NCI-H146 treated with DMSO at 0.1 percent for 48 hours (cell line): Measurements from ENCODE around the gene FYB1.
A peak's percentile ranks its signal among the peaks of the same experiment; 100 is the strongest.
"Not testable (repeated sequence)": the region's sequence is repeated elsewhere in the genome, so short reads cannot be mapped to it uniquely, and the experiment has no call there.

Experiments
- DNase-seq: peaks from one replicate; lab custom pipeline; 2025; ENCODE audit not compliant: unreplicated experiment; lab: John Stamatoyannopoulos, UW

Gene FYB1

DNA sequence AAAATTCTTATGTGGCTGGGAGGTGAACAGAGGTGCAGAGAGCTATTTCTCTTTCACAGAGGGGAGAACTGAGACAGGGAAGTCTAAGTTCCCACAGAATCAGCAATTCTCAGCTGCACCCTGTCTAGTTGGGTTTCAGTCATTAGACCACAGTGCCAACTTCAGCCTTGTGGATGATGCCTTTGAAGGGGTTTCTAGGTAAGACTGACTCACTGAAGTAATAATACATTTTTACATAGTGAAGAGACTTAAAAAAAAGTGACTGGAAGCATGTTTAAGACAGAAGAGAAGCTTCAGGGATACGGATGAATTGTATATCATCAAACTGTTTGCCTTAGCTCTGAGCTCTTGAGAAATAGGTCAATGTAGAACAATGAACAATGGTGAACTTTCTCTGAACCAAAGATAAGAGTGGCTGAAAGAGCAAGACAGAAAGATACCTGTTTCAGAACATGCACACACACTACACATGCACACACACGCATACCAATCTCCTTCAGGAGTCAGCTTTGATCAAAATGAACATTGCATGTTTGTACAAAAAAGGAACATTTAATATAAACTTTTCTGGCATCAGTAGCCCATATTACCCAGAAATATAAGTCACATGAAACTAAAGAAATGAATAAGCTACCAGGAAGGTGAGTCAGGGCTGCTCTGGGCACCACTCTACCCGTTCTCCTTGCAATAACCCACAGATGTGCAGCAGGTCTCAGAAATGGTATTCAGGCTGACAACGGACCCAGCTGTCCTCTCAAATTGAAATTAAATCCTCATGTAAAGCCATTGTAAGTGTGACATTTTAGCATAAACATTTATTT, 12.6 kb upstream of the FYB1 start:
- no peak for DNase-seq

DNA sequence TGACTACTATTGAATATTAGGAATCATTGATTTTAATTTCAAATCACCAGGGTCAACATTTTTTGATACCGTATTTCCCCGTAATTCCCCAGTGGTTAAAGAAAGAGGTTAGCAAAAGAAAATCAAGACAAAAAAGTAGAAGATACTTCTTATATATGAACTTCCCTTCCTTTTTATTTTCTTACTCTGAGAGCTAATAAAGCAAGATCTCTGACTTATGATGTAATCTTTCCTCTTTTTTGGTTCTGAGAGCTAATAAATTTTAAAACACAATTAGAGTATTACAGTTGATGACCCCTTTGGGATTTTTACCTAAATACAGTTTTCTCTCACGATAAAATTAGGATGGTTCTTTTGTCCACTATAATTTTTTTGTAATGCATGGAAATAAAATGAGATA, 9.2 kb upstream of the FYB1 start:
- no peak for DNase-seq

DNA sequence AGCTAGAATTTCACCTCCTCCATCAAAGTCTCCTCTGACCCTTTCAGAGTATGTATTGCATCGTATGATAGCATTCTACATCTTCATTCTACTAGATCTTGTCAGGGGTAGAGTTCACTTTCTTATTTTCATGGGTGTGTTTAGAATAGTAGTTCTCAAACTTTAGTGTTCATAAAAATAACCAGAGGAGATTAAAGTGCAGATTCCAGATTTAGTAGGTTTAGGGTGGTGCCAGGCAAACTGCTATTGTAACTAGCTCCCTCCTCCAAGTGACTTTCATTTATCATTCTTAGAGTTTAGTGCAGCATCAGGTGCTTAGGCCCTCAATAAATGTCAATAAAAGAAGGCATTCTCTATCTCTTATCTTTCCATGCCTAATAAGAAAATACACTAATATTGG, 7.2 kb upstream of the FYB1 start:
- DNase-seq: no peak

DNA sequence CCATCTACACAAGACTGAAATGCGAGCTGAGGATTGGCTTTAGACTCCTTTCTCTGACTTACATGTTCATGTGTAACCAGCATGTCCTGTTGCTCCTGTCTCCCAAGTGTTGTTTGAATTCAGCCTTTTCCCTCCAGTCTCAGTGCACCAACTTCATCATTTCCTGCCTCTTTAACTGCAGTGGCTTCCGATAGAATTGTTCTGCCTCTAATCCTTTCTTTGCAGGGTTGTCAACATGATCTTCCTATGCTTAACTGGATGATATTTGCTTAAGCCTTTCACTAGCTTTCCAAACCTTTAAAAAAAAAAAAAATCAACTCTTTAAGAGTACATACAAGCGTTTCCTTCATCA, 6.7 kb upstream of the FYB1 start:
- no peak for DNase-seq

DNA sequence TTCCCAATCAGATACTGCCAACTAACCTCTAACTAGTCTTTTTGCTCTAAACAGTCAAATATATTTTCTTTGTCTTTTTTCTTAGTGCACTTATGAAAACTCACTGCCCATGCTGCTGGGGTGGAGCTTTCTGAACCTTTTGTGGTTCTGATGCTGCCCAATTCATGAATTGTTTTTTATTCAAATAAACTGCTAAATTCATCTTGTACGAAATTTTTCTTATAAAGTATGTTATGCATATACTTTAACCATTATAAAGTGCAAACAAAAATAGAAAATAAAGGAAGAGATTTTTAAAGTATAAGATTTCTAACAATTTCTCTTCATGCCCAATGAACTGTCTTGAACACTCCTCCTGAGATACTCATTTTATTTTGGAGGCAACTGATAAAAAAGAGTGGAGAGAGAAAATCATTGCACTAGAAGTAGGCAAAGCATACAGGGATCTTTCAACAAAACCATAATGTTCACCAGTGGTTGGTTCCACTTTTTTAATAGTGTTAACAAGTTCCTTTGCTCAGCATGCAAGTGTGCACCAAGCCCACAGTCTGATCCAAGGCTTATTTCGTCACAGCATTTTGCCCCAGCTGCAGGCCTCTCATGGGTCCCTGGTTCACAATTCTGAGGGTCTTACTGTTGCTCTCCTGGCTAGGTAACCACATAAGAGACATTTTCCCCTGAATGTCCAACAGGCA, 6.2 kb upstream of the FYB1 start:
- DNase-seq: no peak

DNA sequence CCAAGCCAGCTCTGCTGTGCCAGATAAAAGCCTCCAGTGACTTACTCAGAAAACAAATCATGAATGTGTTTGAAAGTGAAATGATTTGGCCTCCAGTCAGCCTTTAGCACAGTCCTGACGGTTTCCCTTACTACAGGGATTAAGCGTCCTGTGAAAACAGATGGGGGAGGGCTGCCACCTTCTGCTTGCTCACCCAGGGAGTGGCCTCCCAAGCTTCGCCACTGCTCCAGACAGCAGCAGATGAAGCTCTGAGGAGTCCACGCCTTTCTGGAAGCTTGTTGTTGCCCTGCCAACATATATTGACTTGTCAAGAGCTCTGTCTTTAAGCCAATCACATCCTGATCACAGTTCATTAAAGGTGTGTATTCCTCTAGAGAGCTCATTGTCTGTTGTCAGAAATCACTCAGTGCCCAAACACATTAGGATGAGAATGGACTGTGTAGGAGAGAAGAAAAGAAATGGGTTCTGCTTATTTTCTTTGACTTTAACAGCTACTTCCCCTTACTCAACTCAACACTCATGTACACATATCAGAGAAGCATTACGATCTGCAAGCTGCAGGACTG, 4.9 kb upstream of the FYB1 start:
- DNase-seq: no peak

DNA sequence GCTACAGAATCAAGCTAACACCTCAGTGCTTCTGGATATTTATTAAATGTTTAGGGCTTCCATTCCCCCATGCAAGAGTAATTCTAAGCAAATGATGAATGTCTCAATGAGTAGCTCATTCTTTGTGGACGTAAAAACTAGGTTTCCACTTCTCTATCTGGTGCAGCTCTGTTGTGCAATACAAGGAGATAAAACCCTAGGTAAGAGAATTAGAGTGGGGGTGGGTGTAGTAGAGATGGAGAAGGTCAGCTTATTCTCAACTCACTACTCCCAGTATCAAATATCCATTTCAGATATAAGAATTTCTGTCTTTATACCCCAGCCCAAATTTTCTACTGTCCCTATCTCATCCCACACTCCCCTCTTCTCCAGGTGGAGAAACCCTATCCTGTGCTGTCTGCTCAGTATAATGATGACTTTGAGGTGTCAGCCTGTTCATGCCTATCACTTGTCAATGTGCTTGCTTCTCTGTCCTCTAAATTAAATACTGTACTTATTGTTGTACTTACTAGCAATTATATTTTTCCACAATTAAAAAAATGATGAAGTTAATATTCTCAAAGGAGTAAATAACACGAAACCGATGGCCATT, 4.3 kb upstream of the FYB1 start:
- DNase-seq: no peak

DNA sequence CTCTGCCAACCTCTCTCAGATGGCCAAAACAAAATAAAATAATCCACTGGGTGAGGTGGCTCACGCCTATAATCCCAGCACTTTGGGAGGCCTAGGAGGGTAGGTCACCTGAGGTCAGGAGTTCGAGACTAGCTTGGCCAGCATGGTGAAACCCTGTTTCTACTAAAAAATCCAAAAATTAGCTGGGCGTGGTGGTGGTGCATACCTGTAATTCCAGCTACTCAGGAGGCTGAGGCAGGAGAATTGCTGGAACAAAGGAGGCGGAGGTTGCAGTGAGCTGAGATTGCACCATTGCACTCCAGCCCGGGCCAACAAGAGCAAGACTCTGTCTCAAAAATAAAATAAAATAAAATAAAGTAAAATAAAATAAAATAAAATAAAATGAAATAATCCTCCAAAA, 2.3 kb upstream of the FYB1 start:
- not testable (repeated sequence) for DNase-seq

DNA sequence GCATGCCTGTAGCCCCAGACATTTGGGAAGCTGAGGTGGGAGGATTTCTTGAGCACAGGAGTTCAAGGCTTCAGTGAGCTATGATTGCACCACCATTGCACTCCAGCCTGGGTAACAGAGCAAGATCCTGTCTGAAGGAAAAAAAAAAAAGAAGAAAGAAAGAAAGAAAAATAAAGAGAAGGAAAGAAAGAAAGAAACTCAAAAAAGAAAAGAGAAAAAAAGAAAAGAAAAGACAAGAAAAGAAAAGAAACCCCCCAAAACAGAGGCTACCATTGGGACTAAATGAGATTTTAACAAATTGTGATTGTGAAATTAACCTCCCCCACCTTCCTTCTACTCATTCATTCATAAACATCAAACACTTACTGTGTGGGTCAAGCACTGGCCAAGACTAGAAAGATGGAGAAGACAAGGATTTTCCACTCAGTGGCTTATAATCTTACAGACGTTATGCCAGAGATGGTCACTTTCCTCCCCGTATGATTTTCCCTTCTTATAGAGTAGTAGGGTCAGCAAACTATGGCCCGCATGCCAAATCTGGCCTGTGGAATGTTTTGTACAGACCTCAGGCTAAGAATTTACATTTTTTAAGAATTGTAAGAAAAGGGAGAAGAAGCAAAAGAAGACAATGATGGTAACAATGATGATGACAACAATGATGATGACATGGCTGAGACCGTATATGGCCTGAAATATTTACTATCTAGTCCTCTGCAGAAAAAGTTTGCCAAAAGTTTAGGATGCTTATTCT, 1.1 kb upstream of the FYB1 start:
- DNase-seq: no peak

DNA sequence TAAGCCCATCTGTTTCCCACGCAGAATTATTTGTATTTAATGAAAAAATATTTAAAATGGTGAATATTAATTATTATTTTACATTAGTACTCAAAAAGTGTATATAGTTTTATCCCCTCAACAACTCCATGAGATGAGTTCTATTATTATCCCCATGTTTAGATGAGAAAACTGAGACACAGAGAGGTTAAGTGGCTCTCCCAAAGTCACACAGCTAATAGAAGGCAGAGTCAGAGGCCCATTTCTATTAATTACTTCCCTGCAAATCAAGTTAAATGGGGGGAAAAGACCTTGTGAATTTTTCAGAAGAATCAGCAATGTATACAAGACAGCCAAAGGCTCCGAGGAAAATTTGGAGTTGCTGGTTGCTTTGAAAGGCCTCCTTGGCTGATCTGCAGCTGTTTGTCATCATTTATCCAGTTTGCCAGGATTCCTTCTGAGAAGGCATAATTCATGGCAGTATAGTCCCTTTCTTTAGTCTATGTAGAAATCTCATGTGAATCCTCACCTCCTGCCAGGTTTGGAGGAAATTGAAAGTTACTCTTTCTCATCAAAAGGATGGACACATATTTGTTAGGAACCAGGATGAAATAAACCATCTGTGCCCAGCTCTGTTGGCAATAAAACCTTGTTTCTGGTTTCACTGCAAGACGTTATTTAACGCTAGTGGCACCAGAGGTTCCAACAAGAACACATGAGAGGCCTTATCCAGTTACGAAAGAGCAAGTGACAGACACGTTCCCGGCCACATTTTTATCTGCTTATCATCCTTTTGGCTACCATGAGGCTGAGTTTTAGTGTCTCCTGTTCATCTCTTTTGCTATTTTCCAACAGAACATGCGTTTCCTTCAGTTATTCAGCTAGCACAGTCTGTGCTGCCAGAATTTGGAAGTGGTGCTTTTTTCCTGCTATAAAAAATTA, 621 bp downstream of the FYB1 start:
- no peak for DNase-seq

DNA sequence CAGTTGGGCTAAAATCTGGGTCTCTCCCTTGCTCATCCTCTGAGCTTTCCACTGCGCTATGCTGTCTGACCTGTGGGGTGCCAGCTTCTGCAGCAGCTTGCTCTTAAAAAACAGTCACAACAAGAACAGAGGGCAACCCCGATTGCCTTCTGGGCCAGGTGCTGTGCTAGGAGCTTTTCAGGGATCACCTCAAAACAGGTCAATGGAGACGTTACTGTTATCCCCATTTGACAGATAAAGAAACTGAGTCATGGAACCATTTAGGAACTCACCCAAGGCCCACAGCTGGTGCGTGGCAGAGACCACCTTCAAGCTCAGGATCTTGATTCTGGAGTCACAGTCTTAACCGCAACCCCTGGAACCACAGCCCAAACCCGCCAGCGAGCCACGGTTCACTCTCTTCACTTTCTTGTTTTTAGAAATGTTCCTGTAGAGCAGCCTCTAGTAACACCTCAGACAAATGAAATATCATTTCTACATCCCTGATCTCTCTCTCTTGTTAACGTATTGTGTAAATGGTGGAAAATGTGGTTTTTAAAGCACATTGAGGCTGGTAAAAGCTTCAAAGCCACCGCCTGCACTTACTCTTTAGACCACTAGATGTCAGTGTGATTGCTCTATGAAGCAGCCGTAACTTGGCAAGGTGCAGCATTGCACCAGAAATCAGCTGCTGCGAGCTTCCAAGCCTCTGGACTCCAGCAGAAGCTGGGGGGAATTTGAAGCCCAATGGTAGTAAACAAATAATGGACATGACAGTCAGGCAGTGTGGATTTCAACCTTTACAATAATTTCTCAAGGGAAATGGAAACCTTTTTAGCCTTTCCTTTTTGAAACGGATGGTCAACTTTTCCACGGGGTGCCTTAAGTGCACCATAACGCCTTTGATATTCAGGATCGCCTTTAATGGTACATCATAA, 1.7 kb downstream of the FYB1 start:
- DNase-seq: peak; percentile 4

DNA sequence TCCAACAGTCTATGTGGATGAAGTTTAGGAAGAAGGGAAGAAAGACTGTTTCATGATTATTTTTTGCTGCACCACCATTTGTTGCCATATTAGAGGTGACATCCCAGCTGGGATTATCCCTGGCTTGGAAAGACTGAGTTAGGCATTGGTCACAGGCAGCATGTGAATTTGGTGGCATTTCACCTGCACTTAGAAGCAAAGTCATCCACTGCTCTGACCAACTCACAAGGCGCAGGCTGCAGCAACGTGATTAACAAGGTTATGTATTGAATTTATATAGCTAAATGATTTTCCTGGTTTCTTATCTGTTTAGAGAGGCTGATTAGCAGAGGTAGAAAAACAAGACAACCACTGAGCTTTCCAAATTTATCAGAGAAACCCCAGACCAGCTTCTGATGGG, 2.7 kb downstream of the FYB1 start:
- DNase-seq: no peak

DNA sequence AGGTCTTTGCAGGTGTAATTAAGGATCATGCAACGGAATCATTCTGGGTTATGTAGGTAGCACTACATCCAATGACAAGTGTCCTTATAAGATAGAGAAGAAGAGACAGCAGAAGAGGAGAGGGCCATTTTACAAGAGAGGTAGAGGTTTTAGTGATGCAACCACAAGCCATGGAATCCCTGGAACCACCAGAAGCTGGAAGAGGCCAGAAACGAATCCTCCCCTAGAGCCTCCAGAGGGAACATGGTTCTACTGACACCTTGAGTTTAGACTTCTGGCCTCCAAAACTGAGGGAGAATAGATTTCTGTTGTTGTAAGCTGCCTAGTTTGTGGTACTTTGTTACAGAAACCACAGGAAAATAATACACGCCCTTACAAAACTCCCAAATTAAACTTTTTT, 3.5 kb downstream of the FYB1 start:
- no peak for DNase-seq

DNA sequence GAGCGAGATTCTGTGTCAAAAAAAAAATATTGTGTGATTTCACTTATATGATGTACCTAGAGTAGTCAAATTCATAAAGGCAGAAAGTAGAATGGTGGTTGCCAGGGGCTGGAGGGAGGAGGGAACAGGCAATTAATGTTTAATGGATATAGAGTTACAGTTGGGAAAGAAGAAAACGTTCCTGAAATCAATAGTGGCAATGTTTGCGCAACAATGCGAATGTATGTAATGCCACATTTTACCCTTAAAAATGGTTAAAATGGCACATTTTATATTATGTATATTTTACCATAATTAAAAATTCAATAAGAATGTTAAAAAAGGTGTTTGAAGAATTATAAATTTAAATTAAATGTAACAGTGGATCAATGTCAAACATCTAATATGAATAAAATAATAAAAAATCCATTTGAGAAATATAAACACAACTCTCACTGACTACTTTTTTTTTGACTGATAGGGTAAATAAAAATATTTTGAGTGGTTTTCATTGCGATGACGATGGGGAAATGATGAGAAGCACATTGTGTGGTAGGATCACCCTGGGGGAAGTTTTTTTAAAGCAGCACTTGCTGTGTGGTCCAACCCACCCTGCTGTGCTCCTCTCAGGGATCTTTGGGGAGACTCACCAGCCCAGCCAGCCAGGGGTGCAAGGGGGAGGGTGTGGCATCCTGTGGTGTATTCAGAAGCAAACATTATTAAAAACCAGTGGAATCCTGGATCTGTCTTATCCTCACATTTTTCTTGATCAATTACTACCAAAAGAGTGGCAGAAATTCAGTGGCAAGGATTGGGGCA, 4.3 kb downstream of the FYB1 start:
- no peak for DNase-seq

DNA sequence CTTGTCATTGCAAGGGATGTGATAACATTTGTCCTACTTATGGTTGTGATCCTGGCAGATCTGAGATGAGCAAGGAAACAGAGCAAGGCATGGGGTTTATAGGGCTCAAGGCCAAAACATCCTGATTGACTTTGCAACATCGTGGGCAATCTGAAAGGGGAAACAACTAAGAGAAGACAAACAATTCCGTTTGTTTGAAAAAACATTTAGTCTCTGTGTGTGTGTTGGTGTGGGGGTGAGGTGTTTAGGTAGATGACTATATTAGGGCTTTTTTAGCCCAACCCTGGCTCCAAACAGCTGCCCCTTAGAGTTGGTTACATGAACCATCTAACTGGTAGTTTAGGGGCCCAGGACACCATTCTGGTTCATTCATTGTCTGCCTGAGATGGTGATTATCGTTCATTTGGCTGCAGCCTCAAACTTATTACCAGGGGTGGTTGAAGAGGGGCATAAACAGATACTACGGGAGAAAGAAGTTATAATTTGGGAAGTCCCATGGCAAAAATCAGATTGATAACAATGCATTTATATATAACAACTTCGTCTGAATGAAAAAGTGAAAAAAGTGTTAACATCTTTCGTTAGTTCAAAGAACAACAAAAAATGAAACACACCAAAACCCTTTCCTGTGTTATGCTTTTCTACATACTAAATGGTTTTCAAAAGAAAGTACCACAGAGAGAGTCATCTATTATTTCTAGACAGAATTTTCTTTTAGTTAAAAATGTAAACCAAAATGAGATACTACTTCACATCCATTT, 5.7 kb downstream of the FYB1 start:
- no peak for DNase-seq

DNA sequence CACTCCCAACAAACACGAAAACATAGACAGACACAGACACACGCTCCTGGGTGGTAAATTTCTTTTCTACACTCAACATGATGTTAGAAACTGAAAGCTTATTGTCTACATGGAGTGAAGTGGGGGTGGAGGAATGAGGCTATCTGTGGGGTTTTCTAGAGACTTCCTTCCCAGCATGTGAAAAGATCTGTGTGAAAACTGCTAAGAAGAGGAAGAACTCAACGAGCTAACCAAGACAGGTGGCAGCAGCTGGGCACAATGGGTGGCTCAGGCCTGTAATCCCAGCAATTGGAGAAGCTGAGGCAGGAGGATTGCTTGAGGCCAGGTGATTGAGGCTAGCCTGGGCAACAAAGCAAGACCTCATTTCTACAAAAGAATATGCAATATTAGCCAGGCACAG, 7.6 kb downstream of the FYB1 start:
- DNase-seq: no peak

DNA sequence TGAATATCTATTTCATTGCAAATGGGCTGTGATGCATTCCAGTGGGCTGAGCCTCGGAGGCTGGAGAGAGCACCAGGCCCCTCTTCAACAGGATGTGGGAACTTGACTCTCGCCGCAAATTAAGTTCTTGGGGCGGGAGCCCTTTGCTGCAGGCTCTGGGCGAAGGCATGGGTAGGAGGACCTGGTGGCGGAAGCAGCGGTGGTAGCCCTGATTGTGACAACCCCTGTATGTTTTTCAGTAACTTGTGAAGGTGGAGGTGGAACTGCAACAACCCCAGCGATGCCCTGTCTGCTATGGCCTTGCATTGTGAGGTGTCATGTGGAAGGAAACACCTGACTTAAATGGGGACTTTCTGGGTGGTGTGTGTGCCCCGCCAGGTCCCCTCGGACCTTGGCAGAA, 9.4 kb downstream of the FYB1 start:
- DNase-seq: no peak

DNA sequence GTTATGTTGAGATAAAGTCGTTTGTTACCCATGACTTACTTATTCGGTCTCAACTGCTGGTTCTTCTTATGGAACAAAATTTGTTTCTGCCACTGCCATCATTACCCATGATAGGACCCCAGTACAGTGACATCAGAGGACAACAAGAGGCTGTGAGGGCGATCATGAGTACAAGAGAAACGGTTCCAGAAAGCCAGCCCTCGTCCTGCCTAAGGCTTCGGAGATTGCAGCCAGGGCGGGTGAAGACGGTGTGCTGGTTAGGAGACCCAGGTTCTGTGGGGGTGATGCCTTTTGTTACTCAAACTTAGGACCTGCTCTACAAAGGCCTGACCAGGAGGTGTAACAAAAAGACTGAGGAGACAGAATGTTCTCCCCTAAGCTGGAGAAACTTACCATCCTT, 10.9 kb downstream of the FYB1 start:
- no peak for DNase-seq
